ENCODE data around the gene GTF2F2. TPM values are rescaled to one million over a fixed set of nuclear protein-coding genes. Genes with fewer than 3 reads are reported as not detected.

The GTF2F2 gene
- total and polyA plus RNA-seq, 3 donors from 2014 or later, result 19.0 to 29.9 (median 28.1) TPM

- H3K4me1 ChIP-seq, result no peaks in the 10 kb centered on the region
- H3K36me3 ChIP-seq (ENCODE audit: low read depth, missing control alignments), result no peaks in the 10 kb centered on the region
- H3K27ac ChIP-seq, result no peak overlapping the region
- H3K4me3 ChIP-seq, result no peak overlapping the region
- H3K27me3 ChIP-seq, result no peaks in the 10 kb centered on the region
- no peak for DNase-seq
- no peak for TF ChIP-seq CTCF (IDR thresholded peaks at IDR 0.05)
- TF ChIP-seq POLR2A (IDR thresholded peaks at IDR 0.05), result no peak
- intact Hi-C loops (cut with DNase I; ENCODE audit: low total_unique reads), result no loop called here
- WGBS, 2 donors, result 88 to 90% methylated on average over 3 of the region's 3 CpGs
- no peaks in the 10 kb centered on the region for H3K9me3 ChIP-seq
These were observed 169.7 kb downstream of the GTF2F2 start for GRCh38 chr13:45289936-45290563.

- Histone ChIP-seq H3K9me3 (no peaks in the 10 kb centered on the region), H3K27ac (no peak overlapping the region), H3K4me3 (no peak overlapping the region), H3K4me1 (no peaks in the 10 kb centered on the region), H3K36me3 (ENCODE audit: low read depth, missing control alignments) (no peaks in the 10 kb centered on the region), H3K27me3 (no peaks in the 10 kb centered on the region)
- no peak for TF ChIP-seq CTCF (IDR thresholded peaks at IDR 0.05)
- intact Hi-C loops (cut with DNase I; ENCODE audit: low total_unique reads), result no loop called here
- 89 to 100% methylated on average over 1 of the region's 1 CpG for WGBS, 2 donors
- DNase-seq, result no peak
These were observed 171.9 kb downstream of the GTF2F2 start for GRCh38 chr13:45292176-45292575.

- Histone ChIP-seq H3K4me1 (no peaks in the 10 kb centered on the region), H3K27me3 (no peaks in the 10 kb centered on the region), H3K27ac (peak overlapping the region in 1 of 2 donors; percentile 41), H3K4me3 (no peak overlapping the region), H3K9me3 (no peaks in the 10 kb centered on the region), H3K36me3 (ENCODE audit: low read depth, missing control alignments) (no peaks in the 10 kb centered on the region)
- DNase-seq, result peak; percentile 53
- intact Hi-C loops (cut with DNase I; ENCODE audit: low total_unique reads), result no loop called here
- 43 to 48% methylated on average over 7 of the region's 7 CpGs for WGBS, 2 donors
- TF ChIP-seq POLR2A (IDR thresholded peaks at IDR 0.05) (no peak), CTCF (IDR thresholded peaks at IDR 0.05) (no peak)
These were observed 175.2 kb downstream of the GTF2F2 start for GRCh38 chr13:45295536-45295935.

- Histone ChIP-seq H3K27ac (no peak overlapping the region), H3K27me3 (no peaks in the 10 kb centered on the region), H3K4me3 (no peak overlapping the region), H3K36me3 (ENCODE audit: low read depth, missing control alignments) (no peaks in the 10 kb centered on the region), H3K4me1 (no peaks in the 10 kb centered on the region), H3K9me3 (no peaks in the 10 kb centered on the region)
- TF ChIP-seq CTCF (IDR thresholded peaks at IDR 0.05), result no peak
- no peak for TF ChIP-seq POLR2A (IDR thresholded peaks at IDR 0.05)
- intact Hi-C loops (cut with DNase I; ENCODE audit: low total_unique reads), result no loop called here
- DNase-seq, result no peak
These were observed 175.9 kb downstream of the GTF2F2 start for GRCh38 chr13:45296259-45296658.

Data from testis (tissue), 3 donors.